Gastroesophageal sphincter (tissue), 3 donors: ENCODE results near the gene TSC22D3.

Source experiments
- CTCF ChIP-seq, 4 experiments: fragments of 200-600 bp in 2 of 4; fragments of 450-650 bp in 2 of 4; sonication (generic) in 1 of 4; IDR thresholded peaks; one replicate each; pipeline ENCODE4 v1.5.1; 2017 to 2019; ENCODE audit warnings: antibody characterized with exemption in 4 of 4, mild to moderate bottlenecking in 2 of 4, moderate library complexity in 2 of 4
- EP300 ChIP-seq: sonication (generic); formaldehyde crosslinking; IDR thresholded peaks from one replicate; pipeline ENCODE4 v1.6.1; 2017; ENCODE audit warnings: antibody characterized with exemption, mild to moderate bottlenecking
- POLR2AphosphoS5 ChIP-seq: sonication (generic); formaldehyde crosslinking; IDR thresholded peaks from one replicate; pipeline ENCODE4 v1.6.1; 2017; ENCODE audit warnings: antibody characterized with exemption

DNA sequence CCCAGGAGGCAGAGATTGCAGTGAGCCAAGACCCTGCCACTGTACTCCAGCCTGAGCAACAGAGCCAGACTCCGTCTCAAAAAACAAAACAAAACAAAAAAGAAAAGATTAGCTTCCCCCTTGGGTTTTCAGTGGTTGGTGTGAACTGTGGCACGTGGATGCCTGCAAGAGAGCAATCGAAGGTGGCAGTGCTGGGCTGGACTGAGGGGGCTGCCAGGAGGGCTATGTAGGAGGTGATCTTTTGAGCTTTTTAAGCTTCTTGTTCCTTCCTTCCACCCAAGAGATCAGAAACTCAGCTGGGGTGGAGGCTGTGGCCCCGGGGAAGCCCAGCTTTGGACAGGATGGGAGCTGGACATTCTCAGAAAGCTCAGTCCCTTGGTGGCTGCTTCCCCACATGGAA, 97.7 kb downstream of the TSC22D3 start:
- no peak for TF ChIP-seq EP300
- TF ChIP-seq POLR2AphosphoS5, result no peak
- TF ChIP-seq CTCF (IDR thresholded peaks at IDR 0.05), result no peak
